Esophagus (tissue), 2 donors: ENCODE data around the gene ADRA2C. TPM values are rescaled to one million over a fixed set of nuclear protein-coding genes. Genes with fewer than 3 reads are reported as not detected.

Experiments
- H3K27ac ChIP-seq, 2 donors: one replicate each; pipeline ENCODE4 v1.5.1; 2013; ENCODE audit warnings: low read depth in 2 of 2, mild to moderate bottlenecking in 2 of 2, inconsistent platforms in 1 of 2, low read length in 1 of 2, moderate library complexity in 1 of 2
- H3K27me3 ChIP-seq, 2 donors: one replicate each; pipeline ENCODE4 v1.6.1; 2013; ENCODE audit warnings: low read length in 2 of 2, control low read depth in 1 of 2, mild to moderate bottlenecking in 1 of 2; ENCODE audit not compliant: insufficient read depth in 2 of 2, control insufficient read depth in 1 of 2
- H3K36me3 ChIP-seq, 2 donors: one replicate each; pipeline ENCODE4 v1.6.1; 2013; ENCODE audit warnings: low read length in 1 of 2; ENCODE audit not compliant: control insufficient read depth in 2 of 2, insufficient read depth in 2 of 2
- H3K4me1 ChIP-seq, 2 donors: one replicate each; pipeline ENCODE4 v1.6.1; 2013; ENCODE audit warnings: low read length in 1 of 2; ENCODE audit not compliant: control insufficient read depth in 2 of 2, insufficient read depth in 2 of 2
- H3K4me3 ChIP-seq, 2 donors: one replicate each; pipeline ENCODE4 v1.5.1; 2013; ENCODE audit warnings: low read length in 2 of 2, mild to moderate bottlenecking in 2 of 2, low read depth in 1 of 2, moderate library complexity in 1 of 2
- H3K9me3 ChIP-seq, 2 donors: one replicate each; pipeline ENCODE4 v1.6.1; 2013; ENCODE audit warnings: mild to moderate bottlenecking in 2 of 2, low read depth in 1 of 2, low read length in 1 of 2, moderate library complexity in 1 of 2; ENCODE audit not compliant: control insufficient read depth in 2 of 2, insufficient read depth in 1 of 2
- WGBS, 2 donors: extraction: QIAGEN DNeasy Blood & Tissue Kit; methylation state at CpG; one replicate each; pipeline ENCODE4 v1.1.7; 2013; 5-methylcytosine and 5-hydroxymethylcytosine counted together
- polyA plus RNA-seq, 2 donors: library from polyadenylated mRNA; stranded (reverse); fragments of 200-250 nt; gene quantifications; one replicate each; pipeline ENCODE4 v1.2.3, GENCODE V29; 2013
- donor health status: healthy with polysubstance abuse.
- donor health status: Bipolar disorder and iron deficiency.

The ADRA2C gene
- polyA plus RNA-seq, 2 donors: 0.61 to 1.1 TPM

DNA sequence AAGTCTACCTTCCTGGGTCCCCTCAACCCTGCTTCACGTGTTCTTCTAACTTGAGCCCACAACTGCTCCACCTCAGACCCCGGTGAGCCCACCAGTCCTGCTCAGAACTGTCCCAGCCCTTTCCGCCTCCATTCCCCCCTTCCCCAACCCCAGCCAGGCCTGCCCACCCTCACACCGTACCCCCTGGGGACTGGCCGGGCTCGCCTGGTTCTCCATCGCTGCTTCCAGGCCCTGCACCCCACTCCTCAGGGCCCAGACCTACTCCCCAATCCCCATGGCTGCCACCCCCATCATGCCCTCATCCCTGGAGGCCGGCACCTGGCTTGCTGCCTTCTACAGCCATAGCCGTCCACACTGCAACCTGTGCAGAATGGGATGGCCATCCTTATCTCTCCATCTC is 23.4 kb downstream of the ADRA2C start:
- H3K27me3 ChIP-seq: no peaks in the 10 kb centered on the region
- H3K36me3 ChIP-seq: no peaks in the 10 kb centered on the region
- H3K9me3 ChIP-seq: peaks cover 4 to 5% of the 10 kb centered on the region in 2 donors
- no peak overlapping the region for H3K4me3 ChIP-seq
- 72 to 80% methylated on average over 9 of the region's 9 CpGs for WGBS, 2 donors
- no peaks in the 10 kb centered on the region for H3K4me1 ChIP-seq
- no peak overlapping the region for H3K27ac ChIP-seq

DNA sequence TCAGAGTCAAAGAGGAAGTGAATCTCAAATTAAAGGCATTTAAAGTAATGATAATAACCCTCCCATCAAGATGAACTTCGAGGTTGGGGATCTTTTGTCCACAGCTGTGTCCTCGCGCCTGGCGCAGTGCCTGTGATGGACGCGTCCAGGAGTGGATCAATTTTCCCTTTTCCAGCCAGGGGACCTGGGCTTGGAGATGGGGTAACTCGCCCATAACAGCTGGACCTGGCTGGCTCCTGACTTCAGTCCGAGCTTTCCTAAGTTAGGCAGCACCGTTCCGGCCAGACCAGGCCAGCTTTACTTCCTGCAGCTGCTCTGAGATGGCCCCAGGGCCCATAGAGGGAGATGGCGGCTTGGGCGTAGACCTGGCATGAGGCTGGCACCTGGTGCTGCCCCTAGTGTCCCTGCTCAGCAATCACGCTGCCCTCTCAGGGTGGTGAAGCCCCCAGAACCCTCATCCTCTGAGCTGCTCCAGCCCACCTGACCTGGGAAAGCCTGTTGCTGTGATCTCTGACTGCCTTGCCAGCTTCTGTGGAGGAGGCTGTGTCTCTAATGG is 23.9 kb downstream of the ADRA2C start:
- peaks cover 4 to 5% of the 10 kb centered on the region in 2 donors for H3K9me3 ChIP-seq
- WGBS, 2 donors: 75 to 77% methylated on average over 13 of the region's 13 CpGs

GRCh38 chr4:3791256-3791655 is 25.1 kb downstream of the ADRA2C start:
- no peaks in the 10 kb centered on the region for H3K36me3 ChIP-seq
- H3K27me3 ChIP-seq: no peaks in the 10 kb centered on the region
- no peak overlapping the region for H3K4me3 ChIP-seq
- 63 to 73% methylated on average over 9 of the region's 9 CpGs for WGBS, 2 donors
- no peaks in the 10 kb centered on the region for H3K4me1 ChIP-seq
- H3K9me3 ChIP-seq: peaks cover 4 to 9% of the 10 kb centered on the region in 2 donors
- H3K27ac ChIP-seq: no peak overlapping the region

More for the DNA sequence above, 23.9 kb downstream of the ADRA2C start:
- Histone ChIP-seq H3K4me3 (no peak overlapping the region), H3K27ac (no peak overlapping the region), H3K4me1 (no peaks in the 10 kb centered on the region), H3K36me3 (no peaks in the 10 kb centered on the region), H3K27me3 (no peaks in the 10 kb centered on the region)

GRCh38 chr4:3791910-3792542 is 25.8 kb downstream of the ADRA2C start:
- no peak overlapping the region for H3K4me3 ChIP-seq
- H3K27ac ChIP-seq: no peak overlapping the region
- no peaks in the 10 kb centered on the region for H3K4me1 ChIP-seq
- WGBS, 2 donors: 20 to 21% methylated on average over 13 of the region's 13 CpGs
- no peaks in the 10 kb centered on the region for H3K36me3 ChIP-seq
- peaks cover 4 to 16% of the 10 kb centered on the region in 2 donors for H3K9me3 ChIP-seq
- H3K27me3 ChIP-seq: no peaks in the 10 kb centered on the region

GRCh38 chr4:3792813-3793212 is 26.6 kb downstream of the ADRA2C start:
- Histone ChIP-seq H3K27ac (no peak overlapping the region), H3K36me3 (no peaks in the 10 kb centered on the region)
- WGBS, 2 donors: 27 to 33% methylated on average over 3 of the region's 3 CpGs

DNA sequence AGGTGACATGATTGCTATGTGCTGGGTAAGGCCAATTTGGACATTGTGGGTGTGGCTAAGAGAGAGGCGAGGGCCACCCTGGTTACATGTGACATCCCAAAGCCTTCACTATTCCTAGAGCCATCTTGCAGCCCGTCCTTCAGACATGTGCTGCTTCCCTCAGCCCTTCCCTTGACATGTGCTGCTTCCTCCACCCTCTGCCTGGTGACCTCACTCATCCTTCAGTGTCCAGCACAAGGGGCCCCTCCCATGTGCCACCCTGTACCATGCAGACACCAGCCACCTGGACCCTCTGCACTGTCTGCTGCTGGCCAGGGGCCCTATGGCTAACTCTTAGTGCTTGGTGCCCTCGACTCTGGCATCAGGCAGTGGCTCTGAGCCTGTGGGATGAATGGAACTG is 27.4 kb downstream of the ADRA2C start:
- WGBS, 2 donors: 54 to 60% methylated on average over 3 of the region's 3 CpGs

More at GRCh38 chr4:3792813-3793212, 26.6 kb downstream of the ADRA2C start:
- H3K4me1 ChIP-seq: no peaks in the 10 kb centered on the region
- no peaks in the 10 kb centered on the region for H3K27me3 ChIP-seq
- H3K4me3 ChIP-seq: no peak overlapping the region
- peaks cover 4 to 16% of the 10 kb centered on the region in 2 donors for H3K9me3 ChIP-seq

GRCh38 chr4:3796960-3797359 is 30.8 kb downstream of the ADRA2C start:
- H3K27me3 ChIP-seq: no peaks in the 10 kb centered on the region
- no peaks in the 10 kb centered on the region for H3K4me1 ChIP-seq
- peaks cover 1 to 18% of the 10 kb centered on the region in 2 donors for H3K9me3 ChIP-seq
- no peak overlapping the region for H3K27ac ChIP-seq
- H3K4me3 ChIP-seq: no peak overlapping the region
- H3K36me3 ChIP-seq: no peaks in the 10 kb centered on the region
- WGBS, 2 donors: 90 to 94% methylated on average over 2 of the region's 2 CpGs

More for the DNA sequence above, 27.4 kb downstream of the ADRA2C start:
- Histone ChIP-seq H3K4me1 (no peaks in the 10 kb centered on the region), H3K9me3 (peaks cover 4 to 18% of the 10 kb centered on the region in 2 donors), H3K27me3 (no peaks in the 10 kb centered on the region), H3K36me3 (no peaks in the 10 kb centered on the region), H3K4me3 (no peak overlapping the region), H3K27ac (no peak overlapping the region)

DNA sequence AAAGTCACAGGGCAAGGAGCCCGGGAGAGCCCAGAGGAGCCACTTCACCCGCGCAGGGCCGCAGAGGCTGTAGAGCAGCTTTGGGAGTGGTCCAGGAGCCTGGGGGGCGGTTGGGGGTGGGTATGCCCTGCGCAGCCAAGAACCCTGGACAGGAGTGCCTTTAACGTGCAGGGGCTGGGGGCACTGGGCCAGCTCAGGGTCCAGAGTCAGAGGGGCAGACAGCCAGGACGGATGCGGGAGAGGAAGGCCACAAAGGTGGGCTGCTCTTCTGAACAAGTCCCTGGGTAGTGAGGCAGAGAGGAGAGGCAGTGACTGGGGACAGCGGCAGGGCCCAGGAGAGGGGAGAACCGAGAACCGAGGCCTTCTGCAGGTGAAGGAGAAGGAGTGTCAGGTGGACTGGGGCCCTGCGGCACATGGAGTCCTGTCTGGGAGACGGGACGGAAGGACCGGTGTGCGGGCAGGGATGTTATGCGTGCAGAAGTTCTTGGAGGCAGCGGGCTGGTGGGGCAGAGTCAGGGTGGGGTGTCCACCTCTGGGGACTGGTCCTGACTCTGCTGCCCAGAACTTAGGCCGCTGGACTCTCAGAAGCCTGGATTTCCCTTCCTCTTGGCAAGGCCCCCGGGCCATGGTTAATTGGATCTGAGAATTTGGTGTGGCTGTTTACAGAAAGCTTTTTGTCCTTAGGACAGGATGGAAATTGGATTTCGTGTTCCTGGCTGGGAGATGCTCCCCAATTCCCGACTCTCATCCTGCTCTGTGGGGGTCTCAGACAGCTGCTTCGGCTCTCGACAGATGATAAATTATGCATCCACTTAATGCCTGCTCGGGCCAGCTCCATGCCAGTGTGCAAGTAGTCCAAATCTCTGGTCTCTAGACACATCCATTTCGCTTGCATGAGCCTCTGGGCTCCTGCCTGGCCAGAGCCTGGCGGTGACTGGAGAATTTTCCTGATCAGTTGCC is 31.9 kb downstream of the ADRA2C start:
- H3K36me3 ChIP-seq: no peaks in the 10 kb centered on the region
- H3K4me1 ChIP-seq: no peaks in the 10 kb centered on the region
- peaks cover 0 to 18% of the 10 kb centered on the region in 2 donors for H3K9me3 ChIP-seq
- no peak overlapping the region for H3K27ac ChIP-seq
- no peak overlapping the region for H3K4me3 ChIP-seq
- WGBS, 2 donors: 76 to 77% methylated on average over 28 of the region's 28 CpGs
- H3K27me3 ChIP-seq: no peaks in the 10 kb centered on the region

DNA sequence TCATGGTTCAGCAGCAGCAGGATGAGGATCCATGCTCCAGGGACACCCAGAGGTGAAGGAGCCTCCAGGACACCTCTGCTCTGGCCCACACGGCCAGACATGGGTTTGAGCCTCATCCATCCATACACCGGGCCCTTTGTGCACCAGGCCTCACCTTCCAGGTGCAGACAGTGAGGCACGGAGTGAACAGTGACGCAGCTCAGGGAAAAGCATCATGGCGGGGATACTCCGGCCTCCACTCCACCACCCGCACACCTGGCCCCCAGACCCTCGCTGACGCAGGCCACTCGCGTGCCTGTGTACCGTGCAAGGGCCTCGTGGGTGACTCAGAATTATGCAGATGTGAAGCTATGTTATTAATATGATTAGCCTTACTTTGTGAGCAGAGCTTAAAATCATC is 33.3 kb downstream of the ADRA2C start:
- H3K4me1 ChIP-seq: no peaks in the 10 kb centered on the region
- H3K4me3 ChIP-seq: no peak overlapping the region
- 83 to 85% methylated on average over 13 of the region's 13 CpGs for WGBS, 2 donors
- H3K9me3 ChIP-seq: peaks cover 0 to 14% of the 10 kb centered on the region in 2 donors
- no peaks in the 10 kb centered on the region for H3K27me3 ChIP-seq
- no peaks in the 10 kb centered on the region for H3K36me3 ChIP-seq
- no peak overlapping the region for H3K27ac ChIP-seq
